Measurements from ENCODE around the gene ST3GAL5.

ST3GAL5 gene

DNA sequence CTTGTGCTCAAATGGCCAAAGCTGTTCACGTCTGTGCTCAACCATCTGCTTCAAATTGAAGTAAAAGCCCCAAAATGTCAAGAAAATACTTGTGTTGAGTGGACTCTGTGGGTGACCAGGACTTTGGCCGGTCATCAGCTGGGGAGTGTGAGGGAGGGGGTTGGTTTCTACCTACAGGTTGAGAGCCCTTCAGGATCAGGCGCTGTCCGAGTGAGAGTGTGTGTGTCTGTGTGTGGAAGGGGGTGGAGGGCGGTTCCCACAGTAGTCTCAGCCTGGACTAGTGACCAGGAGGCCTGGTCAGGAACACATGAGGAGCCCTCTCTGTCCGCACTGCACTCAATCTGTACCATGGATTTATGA lies 100.8 kb downstream of the ST3GAL5 start:
- no peak for DNase-seq

DNA sequence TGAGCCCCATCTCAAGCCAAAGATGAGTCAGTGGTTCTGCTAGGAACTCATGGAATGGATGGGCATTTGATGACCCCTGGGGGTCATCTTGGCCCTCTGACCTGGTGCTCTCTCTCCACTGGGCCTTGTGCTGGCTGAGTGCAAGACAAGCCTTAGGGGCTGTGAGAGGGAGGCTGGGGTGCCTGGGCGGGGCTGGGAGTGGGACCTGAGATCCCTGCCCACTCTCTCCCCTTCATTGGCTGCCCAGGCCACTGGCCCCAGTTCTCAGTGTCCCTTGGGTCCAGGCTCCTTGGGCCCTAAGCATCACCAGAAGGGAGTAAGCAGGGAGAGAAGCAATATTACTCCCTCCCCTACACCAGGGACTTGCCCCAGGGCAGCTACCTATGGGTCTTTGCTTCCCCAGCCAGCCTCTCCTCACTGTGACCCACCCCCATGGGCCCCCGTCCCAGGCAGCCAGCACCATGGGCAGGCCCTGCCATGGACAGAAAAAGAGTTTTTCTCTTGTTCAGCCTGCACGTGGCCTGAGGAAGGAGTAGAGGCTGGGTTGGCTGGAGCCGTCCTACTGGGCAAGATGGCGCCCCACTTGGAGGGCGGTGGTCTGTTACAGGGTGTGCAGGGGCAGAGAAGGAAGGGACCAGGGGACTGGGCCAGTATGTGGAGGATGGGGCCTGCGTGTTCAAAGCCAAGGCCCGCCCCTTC lies 101.4 kb downstream of the ST3GAL5 start:
- DNase-seq = no peak

Data from fibroblast of upper back skin (primary cell).